ENCODE results near the gene SORCS2. TPM values are rescaled to one million over a fixed set of nuclear protein-coding genes. Genes with fewer than 3 reads are reported as not detected.

Gene SORCS2
- total RNA-seq, 1 donor from 2014 or later: not detected

- CTCF ChIA-PET: no interaction called here
- Mint-ChIP-seq H3K27ac (no peak overlapping the region), H3K9me3 (peaks cover 5% of the 10 kb centered on the region), H3K4me3 (no peak overlapping the region), H3K36me3 (ENCODE audit: low read depth) (no peaks in the 10 kb centered on the region), H3K4me1 (no peaks in the 10 kb centered on the region), H3K27me3 (peaks cover 17% of the 10 kb centered on the region)
- intact Hi-C loops (cut with micrococcal nuclease): no loop called here
- DNase-seq (no peak), ATAC-seq (ENCODE audit: low read depth) (no peak)
- POLR2A ChIA-PET: no interaction called here
- TF ChIP-seq CTCF (IDR thresholded peaks at IDR 0.05): no peak
Measured at GRCh38 chr4:7381221-7381889, 189.0 kb downstream of the SORCS2 start.

DNA sequence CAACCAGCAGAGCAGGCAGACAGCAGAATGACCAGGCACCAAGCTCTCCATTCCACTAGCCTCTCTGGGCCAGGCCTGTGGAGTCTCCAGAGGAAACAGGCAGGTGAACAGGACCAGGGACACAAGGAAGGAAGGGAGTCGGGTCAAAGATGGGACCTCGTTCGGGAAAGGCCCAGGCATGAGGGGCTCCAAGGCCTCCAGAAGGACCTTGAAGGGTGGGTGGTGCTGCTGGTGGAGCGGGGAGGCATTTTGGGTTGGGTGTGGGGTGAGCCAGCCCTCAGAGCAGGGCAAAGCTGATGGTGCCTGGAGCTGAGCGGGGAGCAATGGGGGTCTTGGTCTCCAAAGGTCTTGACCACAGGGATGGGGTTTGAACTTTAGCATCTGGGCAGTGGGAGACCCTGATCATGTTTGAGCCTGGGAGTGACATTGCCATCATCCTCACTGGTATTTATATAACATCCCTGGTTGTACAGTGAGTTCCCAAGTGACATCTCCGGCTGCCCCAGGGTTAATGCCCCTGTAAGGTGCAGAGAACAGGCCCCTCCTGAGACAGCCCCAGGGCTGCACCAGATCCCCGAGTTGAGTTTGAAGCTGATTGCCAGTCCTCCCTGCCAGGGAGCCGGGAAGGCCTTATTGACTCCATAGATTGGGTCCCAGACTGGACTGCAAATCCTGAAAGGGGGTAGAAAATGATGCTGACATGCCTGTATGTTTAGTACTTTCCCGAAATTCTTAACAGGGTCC lies 189.7 kb downstream of the SORCS2 start:
- Mint-ChIP-seq H3K4me3 (no peak overlapping the region), H3K27ac (no peak overlapping the region), H3K27me3 (peaks cover 15% of the 10 kb centered on the region), H3K4me1 (no peaks in the 10 kb centered on the region), H3K36me3 (ENCODE audit: low read depth) (no peaks in the 10 kb centered on the region), H3K9me3 (peaks cover 5% of the 10 kb centered on the region)
- intact Hi-C loops (cut with micrococcal nuclease): no loop called here
- no peak for DNase-seq
- CTCF ChIA-PET: no interaction called here
- POLR2A ChIA-PET: no interaction called here
- ATAC-seq (ENCODE audit: low read depth): no peak
- TF ChIP-seq CTCF (IDR thresholded peaks at IDR 0.05): no peak

DNA sequence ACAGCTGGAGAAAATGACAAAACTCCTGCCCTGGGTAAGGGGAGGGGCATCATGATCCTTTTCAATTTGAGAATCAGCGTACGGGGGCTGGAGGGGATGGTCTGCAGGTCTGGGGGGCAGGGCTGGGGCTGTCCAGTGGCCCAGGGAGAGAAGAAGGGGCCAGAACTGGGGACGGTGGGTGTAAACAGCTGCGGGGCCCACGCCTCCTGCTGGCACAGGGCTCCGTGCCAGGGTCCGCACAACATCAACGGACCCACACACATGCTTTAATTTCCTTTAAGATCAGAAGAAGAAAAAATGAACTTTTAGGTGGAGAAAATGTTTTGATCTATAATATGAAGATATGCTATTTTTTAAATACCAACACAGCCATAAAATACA lies 190.3 kb downstream of the SORCS2 start:
- peaks cover 8% of the 10 kb centered on the region for H3K9me3 Mint-ChIP-seq
- POLR2A ChIA-PET: no interaction called here
- no peak for ATAC-seq (ENCODE audit: low read depth)

DNA sequence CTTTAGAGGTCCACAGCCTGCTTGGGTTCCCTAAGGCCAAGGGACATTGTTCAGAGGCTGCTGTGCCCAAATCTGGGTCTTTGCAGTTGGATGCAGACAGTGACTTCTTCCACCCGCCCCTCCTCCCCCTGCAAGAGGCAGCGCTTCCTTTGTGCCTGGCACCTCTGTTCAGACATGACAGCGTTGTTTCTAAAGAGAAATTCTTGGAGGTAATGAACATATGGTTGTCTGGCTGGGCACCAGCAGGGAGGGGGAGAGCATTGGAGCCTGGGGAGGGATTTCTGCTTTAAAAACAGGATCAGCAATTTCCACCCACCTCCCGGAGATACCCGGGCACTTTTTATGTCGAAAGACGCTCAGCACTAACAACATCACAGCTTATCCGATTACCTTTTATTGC lies 190.9 kb downstream of the SORCS2 start:
- no peak for TF ChIP-seq CTCF (IDR thresholded peaks at IDR 0.05)
- peaks cover 7% of the 10 kb centered on the region for H3K27me3 Mint-ChIP-seq
- no peaks in the 10 kb centered on the region for H3K36me3 Mint-ChIP-seq (ENCODE audit: low read depth)
- ATAC-seq (ENCODE audit: low read depth) (no peak), DNase-seq (no peak)
- ChIA-PET CTCF (no interaction called here), POLR2A (no interaction called here)
- no peaks in the 10 kb centered on the region for H3K4me1 Mint-ChIP-seq
- H3K9me3 Mint-ChIP-seq: peaks cover 10% of the 10 kb centered on the region
- intact Hi-C loops (cut with micrococcal nuclease): no loop called here
- H3K4me3 Mint-ChIP-seq: no peak overlapping the region
- H3K27ac Mint-ChIP-seq: no peak overlapping the region

More for the DNA sequence above, 190.3 kb downstream of the SORCS2 start:
- H3K36me3 Mint-ChIP-seq (ENCODE audit: low read depth): no peaks in the 10 kb centered on the region
- H3K4me1 Mint-ChIP-seq: no peaks in the 10 kb centered on the region
- H3K4me3 Mint-ChIP-seq: no peak overlapping the region
- no peak overlapping the region for H3K27ac Mint-ChIP-seq
- peaks cover 13% of the 10 kb centered on the region for H3K27me3 Mint-ChIP-seq
- TF ChIP-seq CTCF (IDR thresholded peaks at IDR 0.05): no peak
- intact Hi-C loops (cut with micrococcal nuclease): no loop called here
- CTCF ChIA-PET: no interaction called here
- DNase-seq: no peak

DNA sequence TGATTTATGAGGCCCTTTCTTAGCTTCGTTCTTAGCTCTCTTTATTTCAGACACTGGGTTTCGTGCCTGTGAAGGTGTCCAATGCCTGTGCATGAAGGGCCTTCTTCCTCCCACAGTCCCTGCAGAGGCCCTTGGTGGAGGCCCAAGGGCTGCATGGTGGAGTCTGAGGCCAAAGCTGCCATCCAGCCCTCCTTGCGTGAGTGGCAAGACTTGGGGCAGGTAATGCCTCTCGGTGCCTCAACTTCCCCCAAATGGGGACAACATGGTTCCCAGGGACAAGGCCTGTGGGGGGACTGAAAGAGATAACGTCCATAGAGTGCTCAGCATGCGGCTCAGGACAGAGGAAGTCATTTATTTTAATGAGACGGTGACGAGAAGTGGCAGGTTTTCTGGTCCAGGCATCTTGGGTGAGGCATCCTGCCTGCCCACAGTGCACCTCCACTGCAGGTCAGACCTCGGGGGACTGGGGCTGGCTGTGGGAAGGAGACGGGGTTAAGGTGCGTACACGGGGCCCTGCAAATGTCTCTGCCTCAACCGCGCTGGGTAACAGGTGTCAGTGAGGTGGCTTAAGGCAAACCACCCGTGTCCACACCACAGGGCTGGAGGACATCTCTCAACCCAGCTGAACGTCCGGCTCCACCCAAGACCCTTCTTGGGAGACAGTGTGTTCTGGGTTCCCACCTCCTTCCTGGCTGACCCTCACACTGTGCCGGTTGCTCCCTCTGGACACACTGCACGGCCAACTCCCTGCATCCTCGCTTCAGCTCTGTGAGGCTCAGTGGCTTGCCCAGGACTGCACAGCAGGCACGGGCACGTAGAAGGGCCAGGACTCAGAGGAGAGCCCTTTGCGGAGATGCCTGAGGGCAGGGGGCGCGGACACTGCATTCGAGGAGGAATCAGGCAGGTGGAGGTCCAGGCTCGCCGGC lies 191.9 kb downstream of the SORCS2 start:
- ATAC-seq (ENCODE audit: low read depth) (no peak), DNase-seq (no peak)
- H3K4me3 Mint-ChIP-seq: no peak overlapping the region
- CTCF ChIA-PET: no interaction called here
- no peaks in the 10 kb centered on the region for H3K36me3 Mint-ChIP-seq (ENCODE audit: low read depth)
- intact Hi-C loops (cut with micrococcal nuclease): no loop called here
- POLR2A ChIA-PET: no interaction called here
- H3K27me3 Mint-ChIP-seq: peaks cover 2% of the 10 kb centered on the region
- H3K9me3 Mint-ChIP-seq: peaks cover 6% of the 10 kb centered on the region
- no peak overlapping the region for H3K27ac Mint-ChIP-seq
- no peaks in the 10 kb centered on the region for H3K4me1 Mint-ChIP-seq
- TF ChIP-seq CTCF (IDR thresholded peaks at IDR 0.05): no peak

All from activated B cell treated with CpG ODN at 0.5 μM for 24 hours (primary cell).